ENCODE measurements around the gene ZFP14. TPM values are rescaled to one million over a fixed set of nuclear protein-coding genes. Genes with fewer than 3 reads are reported as not detected.

Gene ZFP14
- total RNA-seq, 1 donor from 2014 or later: 6.9 TPM

DNA sequence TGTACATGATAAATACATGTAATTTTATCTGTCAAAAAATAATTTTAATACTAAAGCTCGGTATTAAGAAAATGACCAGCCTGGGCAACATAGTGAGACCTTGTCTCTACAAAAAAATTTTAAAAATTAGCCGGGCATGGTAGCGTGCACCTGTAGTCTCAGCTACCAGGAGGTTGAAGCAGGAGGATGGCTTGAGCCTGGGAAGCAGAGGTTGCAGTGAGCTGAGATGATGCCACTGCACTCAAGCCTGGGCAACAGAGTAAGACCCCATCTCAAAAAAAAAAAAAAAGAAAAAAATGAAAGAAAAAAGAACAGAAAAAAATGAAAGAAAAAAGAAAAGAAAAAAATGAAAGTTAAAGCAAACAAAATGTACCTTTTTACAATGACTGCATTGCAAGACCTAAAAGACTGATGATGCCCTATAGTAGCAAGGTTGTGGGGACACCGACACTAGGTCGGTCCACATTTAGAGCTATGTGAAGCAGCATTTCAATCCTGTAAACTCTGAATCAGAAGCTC is 5.3 kb downstream of the ZFP14 start:
- TF ChIP-seq, protein P1, sequence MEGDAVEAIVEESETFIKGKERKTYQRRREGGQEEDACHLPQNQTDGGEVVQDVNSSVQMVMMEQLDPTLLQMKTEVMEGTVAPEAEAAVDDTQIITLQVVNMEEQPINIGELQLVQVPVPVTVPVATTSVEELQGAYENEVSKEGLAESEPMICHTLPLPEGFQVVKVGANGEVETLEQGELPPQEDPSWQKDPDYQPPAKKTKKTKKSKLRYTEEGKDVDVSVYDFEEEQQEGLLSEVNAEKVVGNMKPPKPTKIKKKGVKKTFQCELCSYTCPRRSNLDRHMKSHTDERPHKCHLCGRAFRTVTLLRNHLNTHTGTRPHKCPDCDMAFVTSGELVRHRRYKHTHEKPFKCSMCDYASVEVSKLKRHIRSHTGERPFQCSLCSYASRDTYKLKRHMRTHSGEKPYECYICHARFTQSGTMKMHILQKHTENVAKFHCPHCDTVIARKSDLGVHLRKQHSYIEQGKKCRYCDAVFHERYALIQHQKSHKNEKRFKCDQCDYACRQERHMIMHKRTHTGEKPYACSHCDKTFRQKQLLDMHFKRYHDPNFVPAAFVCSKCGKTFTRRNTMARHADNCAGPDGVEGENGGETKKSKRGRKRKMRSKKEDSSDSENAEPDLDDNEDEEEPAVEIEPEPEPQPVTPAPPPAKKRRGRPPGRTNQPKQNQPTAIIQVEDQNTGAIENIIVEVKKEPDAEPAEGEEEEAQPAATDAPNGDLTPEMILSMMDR (IDR thresholded peaks at IDR 0.05): no peak

DNA sequence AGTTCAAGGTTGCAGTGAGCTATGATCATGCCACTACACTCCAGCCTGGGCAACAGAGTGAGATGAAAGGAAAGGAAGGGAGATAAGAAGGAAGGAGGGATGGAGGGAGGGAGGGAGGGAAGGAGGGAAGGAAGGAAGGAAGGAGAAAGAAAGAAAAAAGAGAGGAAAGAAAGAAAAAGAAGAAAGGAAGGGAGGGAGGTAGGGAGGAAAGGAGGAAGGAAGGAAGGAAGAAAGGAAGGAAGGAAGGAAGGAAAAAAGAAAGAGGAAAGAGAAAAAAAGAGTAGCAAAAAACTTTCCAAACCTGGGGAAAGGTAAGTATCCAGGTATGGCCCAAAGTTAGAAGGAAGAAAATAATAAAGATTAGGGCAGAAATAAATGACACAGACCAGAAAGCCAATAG is 7.1 kb downstream of the ZFP14 start:
- DNase-seq (no peak), ATAC-seq (no peak)
- Histone ChIP-seq H3K27ac (no peak overlapping the region), H3K9me3 (no peaks in the 10 kb centered on the region), H3K4me1 (no peaks in the 10 kb centered on the region), H3K36me3 (peaks cover 7% of the 10 kb centered on the region), H3K27me3 (no peaks in the 10 kb centered on the region), H3K4me3 (no peak overlapping the region)
- intact Hi-C loops (cut with DNase I): no loop called here
- TF ChIP-seq, protein P1 (IDR thresholded peaks at IDR 0.05): no peak

More for the DNA sequence above, 5.3 kb downstream of the ZFP14 start:
- ATAC-seq: no peak
- intact Hi-C loops (cut with DNase I): no loop called here
- no peak overlapping the region for H3K4me3 ChIP-seq
- H3K36me3 ChIP-seq: no peaks in the 10 kb centered on the region
- H3K27me3 ChIP-seq: no peaks in the 10 kb centered on the region
- no peak overlapping the region for H3K27ac ChIP-seq
- no peak for DNase-seq
- no peaks in the 10 kb centered on the region for H3K9me3 ChIP-seq
- peaks cover 8% of the 10 kb centered on the region for H3K4me1 ChIP-seq

DNA sequence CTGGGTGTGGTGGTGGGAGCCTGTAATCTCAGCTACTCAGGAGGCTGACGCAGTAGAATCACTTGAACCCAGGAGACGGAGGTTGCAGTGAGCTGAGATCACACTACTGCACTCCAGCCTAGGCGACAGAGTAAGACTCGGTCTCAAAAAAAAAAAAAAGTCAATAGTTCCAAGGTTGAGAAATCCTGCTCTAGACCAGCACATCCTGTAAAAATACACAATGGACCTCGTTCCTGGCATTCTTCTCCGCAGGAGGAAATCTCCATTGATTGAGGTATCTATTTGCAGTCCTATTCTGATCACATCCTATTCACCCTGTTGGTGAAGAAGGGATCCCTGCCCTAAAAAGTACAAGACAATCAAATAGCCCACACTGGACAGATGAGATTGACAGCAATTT is 15.2 kb downstream of the ZFP14 start:
- Histone ChIP-seq H3K4me3 (no peak overlapping the region), H3K9me3 (no peaks in the 10 kb centered on the region), H3K36me3 (peaks cover 63% of the 10 kb centered on the region), H3K4me1 (no peaks in the 10 kb centered on the region), H3K27ac (no peak overlapping the region), H3K27me3 (no peaks in the 10 kb centered on the region)
- intact Hi-C loops (cut with DNase I): no loop called here
- DNase-seq: no peak
- no peak for ATAC-seq
- TF ChIP-seq, protein P1 (IDR thresholded peaks at IDR 0.05): no peak

DNA sequence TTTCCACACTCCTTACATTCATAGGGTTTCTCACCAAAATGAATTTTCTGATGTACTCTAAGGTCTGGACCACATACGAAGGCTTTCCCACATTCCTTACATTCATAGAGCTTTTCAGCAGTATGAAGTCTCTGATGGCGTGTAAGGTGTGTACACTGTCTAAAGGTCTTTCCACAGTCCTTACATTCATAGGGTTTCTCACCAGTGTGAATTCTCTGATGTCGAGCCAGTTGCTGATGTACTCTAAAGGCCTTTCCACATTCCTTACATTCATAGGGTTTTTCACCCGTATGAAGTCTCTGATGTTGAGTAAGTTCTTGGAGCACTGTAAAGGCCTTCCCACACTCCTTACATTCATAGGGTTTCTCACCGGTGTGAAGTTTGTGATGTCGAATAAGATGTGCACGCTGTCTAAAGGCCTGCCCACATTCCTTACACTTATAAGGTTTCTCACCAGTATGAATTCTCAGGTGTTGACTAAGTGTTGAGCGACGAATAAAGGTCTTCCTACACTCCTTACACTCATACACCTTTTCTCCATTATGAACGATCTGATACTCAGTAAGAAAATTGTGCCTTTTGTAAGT is 38.1 kb downstream of the ZFP14 start:
- intact Hi-C loops (cut with DNase I): no loop called here
- Histone ChIP-seq H3K9me3 (peaks cover 51% of the 10 kb centered on the region), H3K27ac (no peak overlapping the region), H3K4me1 (no peaks in the 10 kb centered on the region), H3K36me3 (peaks cover 4% of the 10 kb centered on the region), H3K4me3 (no peak overlapping the region), H3K27me3 (no peaks in the 10 kb centered on the region)
- ATAC-seq (no peak), DNase-seq (no peak)
- TF ChIP-seq, protein P1 (IDR thresholded peaks at IDR 0.05): no peak

DNA sequence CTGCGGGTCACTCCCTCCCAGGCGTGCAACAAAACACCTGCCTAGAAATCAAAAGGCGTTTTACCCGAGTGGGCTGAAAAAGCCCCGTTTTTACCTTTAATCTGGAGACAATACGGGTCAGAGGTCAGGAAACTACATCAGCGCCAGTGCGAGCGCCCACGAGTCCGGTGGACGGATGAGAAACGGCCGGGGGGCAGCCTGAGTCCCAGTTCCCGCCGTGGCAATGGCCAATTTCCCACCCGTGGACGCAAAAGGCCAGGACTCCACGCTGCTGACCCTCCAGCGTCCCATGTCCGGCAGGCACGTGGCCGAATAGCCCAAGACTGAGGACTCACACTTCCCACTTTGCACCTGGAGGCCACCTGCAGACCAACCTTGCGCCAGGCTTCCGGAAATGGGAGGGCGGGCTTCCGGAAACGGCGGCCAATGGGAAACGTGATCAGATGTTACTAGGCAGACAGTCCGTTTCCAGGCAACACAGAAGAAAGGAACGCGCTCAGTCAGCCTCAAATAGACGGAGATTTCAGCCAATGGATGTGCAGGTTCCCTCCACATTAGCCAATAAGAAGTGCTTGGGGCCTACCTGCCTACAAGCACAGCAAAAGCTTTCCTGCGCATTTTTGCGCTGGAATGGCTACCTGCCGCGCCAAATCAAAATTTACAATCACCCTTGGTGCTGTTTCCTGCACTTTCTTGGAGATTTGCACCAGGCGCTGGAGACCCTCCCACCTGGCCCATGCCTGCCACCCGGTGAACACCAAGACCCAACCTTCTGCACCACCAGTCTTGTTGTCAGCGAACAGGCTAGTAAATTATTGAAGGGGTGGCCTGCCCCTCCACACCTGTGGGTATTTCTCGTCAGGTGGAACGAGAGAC is 47.4 kb downstream of the ZFP14 start:
- TF ChIP-seq, protein P1 (IDR thresholded peaks at IDR 0.05): no peak
- Histone ChIP-seq H3K4me3 (peak overlapping the region; percentile 73), H3K36me3 (no peaks in the 10 kb centered on the region), H3K4me1 (no peaks in the 10 kb centered on the region), H3K9me3 (peaks cover 14% of the 10 kb centered on the region), H3K27ac (peak overlapping the region; percentile 24), H3K27me3 (no peaks in the 10 kb centered on the region)
- intact Hi-C loops (cut with DNase I): no loop called here
- DNase-seq: peak; percentile 69
- ATAC-seq: peak; percentile 92

Data from upper lobe of right lung (tissue), 1 donor.